WTC11 (cell line): ENCODE results near the gene LYPD3. TPM values are rescaled to one million over a fixed set of nuclear protein-coding genes. Genes with fewer than 3 reads are reported as not detected.
A peak's percentile ranks its signal among the peaks of the same experiment; 100 is the strongest.

Experiments
- ATAC-seq: fragments of 200-7000 bp; cut with Tn5 transposase; 2 replicates; pipeline ENCODE4 v1.10.0; 2021; ENCODE audit warnings: mild to moderate bottlenecking, moderate library complexity
- CTCF ChIA-PET: fragments of 300-600 bp; sonication (Branson Sonifier 250); formaldehyde crosslinking; loops from one replicate; lab custom pipeline; 2021; ENCODE audit warnings: antibody characterized with exemption; lab: Charles Lee
- POLR2A ChIA-PET: fragments of 350-600 bp; sonication (Branson Sonifier 250); formaldehyde crosslinking; loops from one replicate; lab custom pipeline; 2021; ENCODE audit warnings: antibody characterized with exemption; lab: Charles Lee
- DNase-seq: peaks from one replicate; pipeline ENCODE4 v3.0.0; 2021; ENCODE audit warnings: low spot score
- H3K27ac Mint-ChIP-seq: 2 replicates; pipeline ENCODE4 v1.8.0; 2021; ENCODE audit warnings: mixed read lengths
- H3K27me3 Mint-ChIP-seq: 2 replicates; pipeline ENCODE4 v1.8.0; 2021; ENCODE audit warnings: low read depth, mild to moderate bottlenecking, moderate library complexity, mixed read lengths
- H3K36me3 Mint-ChIP-seq: 2 replicates; pipeline ENCODE4 v1.8.0; 2021; ENCODE audit warnings: mixed read lengths
- H3K4me1 Mint-ChIP-seq: 2 replicates; pipeline ENCODE4 v1.8.0; 2022; ENCODE audit warnings: mixed read lengths
- H3K4me3 Mint-ChIP-seq: 2 replicates; pipeline ENCODE4 v1.8.0; 2021; ENCODE audit warnings: mild to moderate bottlenecking, moderate library complexity, mixed read lengths
- H3K9me3 Mint-ChIP-seq: 2 replicates; pipeline ENCODE4 v1.8.0; 2021; ENCODE audit warnings: mixed read lengths
- CREM ChIP-seq: sonication (generic); formaldehyde crosslinking; IDR thresholded peaks from 2 replicates; pipeline ENCODE4 v1.8.1; 2022; ENCODE audit warnings: mild to moderate bottlenecking, missing genetic modification reagents, moderate library complexity
- FOXJ3 ChIP-seq: sonication (generic); formaldehyde crosslinking; IDR thresholded peaks from 2 replicates; pipeline ENCODE4 v1.9.0; 2021; ENCODE audit warnings: missing genetic modification reagents, mild to moderate bottlenecking, borderline replicate concordance
- FOXK1 ChIP-seq: sonication (generic); formaldehyde crosslinking; IDR thresholded peaks from 2 replicates; pipeline ENCODE4 v1.8.0; 2022; ENCODE audit warnings: mild to moderate bottlenecking, moderate library complexity, missing genetic modification reagents
- GTF2I ChIP-seq: fragments of 250-450 bp; sonication (Bioruptor Pico); conservative IDR thresholded peaks from 2 replicates; pipeline ENCODE4 v1.4.0; 2021; ENCODE audit warnings: mild to moderate bottlenecking
- HMGA2 ChIP-seq: fragments of 250-450 bp; sonication (Bioruptor Pico); IDR thresholded peaks from 2 replicates; pipeline ENCODE4 v1.4.0; 2021; ENCODE audit warnings: mild to moderate bottlenecking, moderate library complexity
- JUN ChIP-seq: sonication (generic); formaldehyde crosslinking; IDR thresholded peaks from 2 replicates; pipeline ENCODE4 v1.8.0; 2023; ENCODE audit warnings: mild to moderate bottlenecking, missing genetic modification reagents
- KAT7 ChIP-seq: sonication (generic); formaldehyde crosslinking; IDR thresholded peaks from 2 replicates; pipeline ENCODE4 v1.8.1; 2023; ENCODE audit warnings: missing genetic modification reagents, mild to moderate bottlenecking, borderline replicate concordance
- NFYB ChIP-seq: sonication (generic); formaldehyde crosslinking; conservative IDR thresholded peaks from 2 replicates; pipeline ENCODE4 v1.8.0; 2022; ENCODE audit warnings: low read depth, missing genetic modification reagents
- PRRX2 ChIP-seq: fragments of 250-450 bp; sonication (Bioruptor Pico); IDR thresholded peaks from 2 replicates; pipeline ENCODE4 v1.8.0; 2021; ENCODE audit warnings: mild to moderate bottlenecking
- RELA ChIP-seq: sonication (generic); formaldehyde crosslinking; IDR thresholded peaks from 2 replicates; pipeline ENCODE4 v1.8.1; 2022; ENCODE audit warnings: missing genetic modification reagents, mild to moderate bottlenecking, borderline replicate concordance
- SOX15 ChIP-seq: fragments of 250-450 bp; sonication (Bioruptor Pico); IDR thresholded peaks from 2 replicates; pipeline ENCODE4 v1.9.0; 2021; ENCODE audit warnings: mild to moderate bottlenecking
- ZNF121 ChIP-seq: sonication (generic); formaldehyde crosslinking; IDR thresholded peaks from 2 replicates; pipeline ENCODE4 v1.8.0; 2023; ENCODE audit warnings: missing genetic modification reagents
- ZNF138 ChIP-seq: sonication (generic); formaldehyde crosslinking; conservative IDR thresholded peaks from 2 replicates; pipeline ENCODE4 v1.8.1; 2022; ENCODE audit warnings: mild to moderate bottlenecking, moderate library complexity, missing genetic modification reagents
- ZNF317 ChIP-seq: sonication (generic); formaldehyde crosslinking; IDR thresholded peaks from 2 replicates; pipeline ENCODE4 v1.8.1; 2023; ENCODE audit warnings: low read depth, mild to moderate bottlenecking, moderate library complexity, missing genetic modification reagents, borderline replicate concordance
- ZNF671 ChIP-seq: fragments of 250-450 bp; sonication (Bioruptor Pico); IDR thresholded peaks from 2 replicates; pipeline ENCODE4 v1.8.0; 2021; ENCODE audit warnings: mild to moderate bottlenecking
- total RNA-seq: library from RNA; stranded (reverse); gene quantifications from 3 replicates; pipeline ENCODE4 v1.2.3, GENCODE V29; 2021
- TF ChIP-seq, protein P1 (sequence below): sonication (generic); formaldehyde crosslinking; IDR thresholded peaks from 2 replicates; pipeline ENCODE4 v1.8.1; 2023; ENCODE audit warnings: mild to moderate bottlenecking, missing genetic modification reagents
- TF ChIP-seq, protein P2 (sequence below): sonication (generic); formaldehyde crosslinking; IDR thresholded peaks from 2 replicates; pipeline ENCODE4 v1.8.1; 2023; ENCODE audit warnings: mild to moderate bottlenecking, missing genetic modification reagents, borderline replicate concordance
- TF ChIP-seq, protein P3 (sequence below): fragments of 250-450 bp; sonication (Bioruptor Pico); IDR thresholded peaks from 2 replicates; pipeline ENCODE4 v1.9.0; 2021; ENCODE audit warnings: mild to moderate bottlenecking, borderline replicate concordance
- TF ChIP-seq, protein P4 (sequence below): sonication (generic); formaldehyde crosslinking; IDR thresholded peaks from 2 replicates; pipeline ENCODE4 v1.8.1; 2023; ENCODE audit warnings: mild to moderate bottlenecking, missing genetic modification reagents, moderate library complexity
- TF ChIP-seq, protein P5 (sequence below): sonication (generic); formaldehyde crosslinking; IDR thresholded peaks from 2 replicates; pipeline ENCODE4 v1.8.0; 2022; ENCODE audit warnings: missing genetic modification reagents
- TF ChIP-seq, protein P6 (sequence below): fragments of 250-450 bp; sonication (Bioruptor Pico); IDR thresholded peaks from 2 replicates; pipeline ENCODE4 v1.9.0; 2021; ENCODE audit warnings: moderate library complexity, mild to moderate bottlenecking, inconsistent platforms, borderline replicate concordance

Gene LYPD3
- total RNA-seq, 1 experiment from 2014 or later = 3.8 TPM

DNA sequence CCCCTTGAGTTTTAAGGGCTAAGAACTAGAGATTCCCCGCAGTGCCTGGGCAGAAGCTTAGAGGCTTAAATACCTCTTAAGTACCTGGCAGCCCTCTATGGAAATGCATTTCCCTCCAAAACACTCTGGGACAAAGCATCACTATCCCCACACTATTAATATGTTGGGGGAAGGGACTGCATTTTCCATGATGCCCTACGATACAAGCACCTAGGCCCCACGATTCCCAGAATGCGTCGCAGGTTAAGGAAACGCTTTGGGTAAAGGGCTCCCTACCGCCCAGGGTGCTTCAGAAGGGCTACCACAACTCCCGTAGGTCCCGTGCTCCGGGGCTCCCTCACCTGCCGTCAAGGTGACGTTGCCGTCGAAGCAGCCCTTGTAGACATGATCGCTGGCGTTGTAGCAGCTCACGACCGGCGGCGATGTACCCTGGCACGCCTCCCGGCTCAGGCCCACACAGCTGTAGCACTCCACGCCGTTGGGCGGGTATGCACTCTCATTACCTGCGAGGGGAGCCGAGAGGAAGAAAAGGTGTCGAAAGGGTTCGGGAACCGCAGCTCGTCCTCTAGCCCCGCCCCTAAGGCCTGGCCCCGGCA lies 2.5 kb downstream of the LYPD3 start:
- ChIA-PET POLR2A (interaction anchor here (1.3 to 2.2 kb wide), 6 partner anchors 39 to 206 kb away, joined by 3 to 11 read pairs (median 6); partner anchors contain the start of genes PHLDB3 and ZNF575), CTCF (interaction anchor here (0.6 to 5.0 kb wide), 18 partner anchors 9 to 205 kb away, joined by 3 to 66 read pairs (median 6); partner anchors contain the start of genes IRGQ, PHLDB3, ZNF575 and ZNF576)
- Mint-ChIP-seq H3K27me3 (peaks cover 71% of the 10 kb centered on the region), H3K4me3 (peak overlapping the region; percentile 91), H3K27ac (peak overlapping the region; percentile 88), H3K9me3 (no peaks in the 10 kb centered on the region), H3K36me3 (no peaks in the 10 kb centered on the region), H3K4me1 (peaks cover 15% of the 10 kb centered on the region)
- DNase-seq (no peak), ATAC-seq (no peak)
- TF ChIP-seq, protein P1, sequence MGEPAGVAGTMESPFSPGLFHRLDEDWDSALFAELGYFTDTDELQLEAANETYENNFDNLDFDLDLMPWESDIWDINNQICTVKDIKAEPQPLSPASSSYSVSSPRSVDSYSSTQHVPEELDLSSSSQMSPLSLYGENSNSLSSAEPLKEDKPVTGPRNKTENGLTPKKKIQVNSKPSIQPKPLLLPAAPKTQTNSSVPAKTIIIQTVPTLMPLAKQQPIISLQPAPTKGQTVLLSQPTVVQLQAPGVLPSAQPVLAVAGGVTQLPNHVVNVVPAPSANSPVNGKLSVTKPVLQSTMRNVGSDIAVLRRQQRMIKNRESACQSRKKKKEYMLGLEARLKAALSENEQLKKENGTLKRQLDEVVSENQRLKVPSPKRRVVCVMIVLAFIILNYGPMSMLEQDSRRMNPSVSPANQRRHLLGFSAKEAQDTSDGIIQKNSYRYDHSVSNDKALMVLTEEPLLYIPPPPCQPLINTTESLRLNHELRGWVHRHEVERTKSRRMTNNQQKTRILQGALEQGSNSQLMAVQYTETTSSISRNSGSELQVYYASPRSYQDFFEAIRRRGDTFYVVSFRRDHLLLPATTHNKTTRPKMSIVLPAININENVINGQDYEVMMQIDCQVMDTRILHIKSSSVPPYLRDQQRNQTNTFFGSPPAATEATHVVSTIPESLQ = no peak
- TF ChIP-seq ZNF317 (CRISPR knock-in tag) (no peak), FOXJ3 (CRISPR knock-in tag) (no peak), RELA (CRISPR knock-in tag) (no peak), JUN (CRISPR knock-in tag) (no peak), ZNF671 (CRISPR knock-in tag) (no peak), SOX15 (CRISPR knock-in tag) (no peak), ZNF121 (no peak), PRRX2 (CRISPR knock-in tag) (no peak), GTF2I (no peak), NFYB (CRISPR knock-in tag) (no peak), ZNF138 (CRISPR knock-in tag) (no peak), KAT7 (CRISPR knock-in tag) (0 out of 2 replicates have a peak, but pooled peaks have one; percentile 28), FOXK1 (CRISPR knock-in tag) (no peak; the same call in 1 of the 2 replicates), CREM (CRISPR knock-in tag) (peak; percentile 52; the same call in 1 of the 2 replicates), HMGA2 (CRISPR knock-in tag) (no peak)
- TF ChIP-seq, protein P2, sequence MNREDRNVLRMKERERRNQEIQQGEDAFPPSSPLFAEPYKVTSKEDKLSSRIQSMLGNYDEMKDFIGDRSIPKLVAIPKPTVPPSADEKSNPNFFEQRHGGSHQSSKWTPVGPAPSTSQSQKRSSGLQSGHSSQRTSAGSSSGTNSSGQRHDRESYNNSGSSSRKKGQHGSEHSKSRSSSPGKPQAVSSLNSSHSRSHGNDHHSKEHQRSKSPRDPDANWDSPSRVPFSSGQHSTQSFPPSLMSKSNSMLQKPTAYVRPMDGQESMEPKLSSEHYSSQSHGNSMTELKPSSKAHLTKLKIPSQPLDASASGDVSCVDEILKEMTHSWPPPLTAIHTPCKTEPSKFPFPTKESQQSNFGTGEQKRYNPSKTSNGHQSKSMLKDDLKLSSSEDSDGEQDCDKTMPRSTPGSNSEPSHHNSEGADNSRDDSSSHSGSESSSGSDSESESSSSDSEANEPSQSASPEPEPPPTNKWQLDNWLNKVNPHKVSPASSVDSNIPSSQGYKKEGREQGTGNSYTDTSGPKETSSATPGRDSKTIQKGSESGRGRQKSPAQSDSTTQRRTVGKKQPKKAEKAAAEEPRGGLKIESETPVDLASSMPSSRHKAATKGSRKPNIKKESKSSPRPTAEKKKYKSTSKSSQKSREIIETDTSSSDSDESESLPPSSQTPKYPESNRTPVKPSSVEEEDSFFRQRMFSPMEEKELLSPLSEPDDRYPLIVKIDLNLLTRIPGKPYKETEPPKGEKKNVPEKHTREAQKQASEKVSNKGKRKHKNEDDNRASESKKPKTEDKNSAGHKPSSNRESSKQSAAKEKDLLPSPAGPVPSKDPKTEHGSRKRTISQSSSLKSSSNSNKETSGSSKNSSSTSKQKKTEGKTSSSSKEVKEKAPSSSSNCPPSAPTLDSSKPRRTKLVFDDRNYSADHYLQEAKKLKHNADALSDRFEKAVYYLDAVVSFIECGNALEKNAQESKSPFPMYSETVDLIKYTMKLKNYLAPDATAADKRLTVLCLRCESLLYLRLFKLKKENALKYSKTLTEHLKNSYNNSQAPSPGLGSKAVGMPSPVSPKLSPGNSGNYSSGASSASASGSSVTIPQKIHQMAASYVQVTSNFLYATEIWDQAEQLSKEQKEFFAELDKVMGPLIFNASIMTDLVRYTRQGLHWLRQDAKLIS = no peak
- TF ChIP-seq, protein P3, sequence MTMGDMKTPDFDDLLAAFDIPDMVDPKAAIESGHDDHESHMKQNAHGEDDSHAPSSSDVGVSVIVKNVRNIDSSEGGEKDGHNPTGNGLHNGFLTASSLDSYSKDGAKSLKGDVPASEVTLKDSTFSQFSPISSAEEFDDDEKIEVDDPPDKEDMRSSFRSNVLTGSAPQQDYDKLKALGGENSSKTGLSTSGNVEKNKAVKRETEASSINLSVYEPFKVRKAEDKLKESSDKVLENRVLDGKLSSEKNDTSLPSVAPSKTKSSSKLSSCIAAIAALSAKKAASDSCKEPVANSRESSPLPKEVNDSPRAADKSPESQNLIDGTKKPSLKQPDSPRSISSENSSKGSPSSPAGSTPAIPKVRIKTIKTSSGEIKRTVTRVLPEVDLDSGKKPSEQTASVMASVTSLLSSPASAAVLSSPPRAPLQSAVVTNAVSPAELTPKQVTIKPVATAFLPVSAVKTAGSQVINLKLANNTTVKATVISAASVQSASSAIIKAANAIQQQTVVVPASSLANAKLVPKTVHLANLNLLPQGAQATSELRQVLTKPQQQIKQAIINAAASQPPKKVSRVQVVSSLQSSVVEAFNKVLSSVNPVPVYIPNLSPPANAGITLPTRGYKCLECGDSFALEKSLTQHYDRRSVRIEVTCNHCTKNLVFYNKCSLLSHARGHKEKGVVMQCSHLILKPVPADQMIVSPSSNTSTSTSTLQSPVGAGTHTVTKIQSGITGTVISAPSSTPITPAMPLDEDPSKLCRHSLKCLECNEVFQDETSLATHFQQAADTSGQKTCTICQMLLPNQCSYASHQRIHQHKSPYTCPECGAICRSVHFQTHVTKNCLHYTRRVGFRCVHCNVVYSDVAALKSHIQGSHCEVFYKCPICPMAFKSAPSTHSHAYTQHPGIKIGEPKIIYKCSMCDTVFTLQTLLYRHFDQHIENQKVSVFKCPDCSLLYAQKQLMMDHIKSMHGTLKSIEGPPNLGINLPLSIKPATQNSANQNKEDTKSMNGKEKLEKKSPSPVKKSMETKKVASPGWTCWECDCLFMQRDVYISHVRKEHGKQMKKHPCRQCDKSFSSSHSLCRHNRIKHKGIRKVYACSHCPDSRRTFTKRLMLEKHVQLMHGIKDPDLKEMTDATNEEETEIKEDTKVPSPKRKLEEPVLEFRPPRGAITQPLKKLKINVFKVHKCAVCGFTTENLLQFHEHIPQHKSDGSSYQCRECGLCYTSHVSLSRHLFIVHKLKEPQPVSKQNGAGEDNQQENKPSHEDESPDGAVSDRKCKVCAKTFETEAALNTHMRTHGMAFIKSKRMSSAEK = no peak
- TF ChIP-seq, protein P4, sequence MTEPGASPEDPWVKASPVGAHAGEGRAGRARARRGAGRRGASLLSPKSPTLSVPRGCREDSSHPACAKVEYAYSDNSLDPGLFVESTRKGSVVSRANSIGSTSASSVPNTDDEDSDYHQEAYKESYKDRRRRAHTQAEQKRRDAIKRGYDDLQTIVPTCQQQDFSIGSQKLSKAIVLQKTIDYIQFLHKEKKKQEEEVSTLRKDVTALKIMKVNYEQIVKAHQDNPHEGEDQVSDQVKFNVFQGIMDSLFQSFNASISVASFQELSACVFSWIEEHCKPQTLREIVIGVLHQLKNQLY = no peak
- TF ChIP-seq, protein P5, sequence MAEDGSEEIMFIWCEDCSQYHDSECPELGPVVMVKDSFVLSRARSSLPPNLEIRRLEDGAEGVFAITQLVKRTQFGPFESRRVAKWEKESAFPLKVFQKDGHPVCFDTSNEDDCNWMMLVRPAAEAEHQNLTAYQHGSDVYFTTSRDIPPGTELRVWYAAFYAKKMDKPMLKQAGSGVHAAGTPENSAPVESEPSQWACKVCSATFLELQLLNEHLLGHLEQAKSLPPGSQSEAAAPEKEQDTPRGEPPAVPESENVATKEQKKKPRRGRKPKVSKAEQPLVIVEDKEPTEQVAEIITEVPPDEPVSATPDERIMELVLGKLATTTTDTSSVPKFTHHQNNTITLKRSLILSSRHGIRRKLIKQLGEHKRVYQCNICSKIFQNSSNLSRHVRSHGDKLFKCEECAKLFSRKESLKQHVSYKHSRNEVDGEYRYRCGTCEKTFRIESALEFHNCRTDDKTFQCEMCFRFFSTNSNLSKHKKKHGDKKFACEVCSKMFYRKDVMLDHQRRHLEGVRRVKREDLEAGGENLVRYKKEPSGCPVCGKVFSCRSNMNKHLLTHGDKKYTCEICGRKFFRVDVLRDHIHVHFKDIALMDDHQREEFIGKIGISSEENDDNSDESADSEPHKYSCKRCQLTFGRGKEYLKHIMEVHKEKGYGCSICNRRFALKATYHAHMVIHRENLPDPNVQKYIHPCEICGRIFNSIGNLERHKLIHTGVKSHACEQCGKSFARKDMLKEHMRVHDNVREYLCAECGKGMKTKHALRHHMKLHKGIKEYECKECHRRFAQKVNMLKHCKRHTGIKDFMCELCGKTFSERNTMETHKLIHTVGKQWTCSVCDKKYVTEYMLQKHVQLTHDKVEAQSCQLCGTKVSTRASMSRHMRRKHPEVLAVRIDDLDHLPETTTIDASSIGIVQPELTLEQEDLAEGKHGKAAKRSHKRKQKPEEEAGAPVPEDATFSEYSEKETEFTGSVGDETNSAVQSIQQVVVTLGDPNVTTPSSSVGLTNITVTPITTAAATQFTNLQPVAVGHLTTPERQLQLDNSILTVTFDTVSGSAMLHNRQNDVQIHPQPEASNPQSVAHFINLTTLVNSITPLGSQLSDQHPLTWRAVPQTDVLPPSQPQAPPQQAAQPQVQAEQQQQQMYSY (CRISPR knock-in tag) = no peak
- TF ChIP-seq, protein P6, sequence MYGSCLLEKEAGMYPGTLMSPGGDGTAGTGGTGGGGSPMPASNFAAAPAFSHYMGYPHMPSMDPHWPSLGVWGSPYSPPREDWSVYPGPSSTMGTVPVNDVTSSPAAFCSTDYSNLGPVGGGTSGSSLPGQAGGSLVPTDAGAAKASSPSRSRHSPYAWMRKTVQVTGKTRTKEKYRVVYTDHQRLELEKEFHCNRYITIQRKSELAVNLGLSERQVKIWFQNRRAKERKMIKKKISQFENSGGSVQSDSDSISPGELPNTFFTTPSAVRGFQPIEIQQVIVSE = no peak
